Hepatocyte (in vitro differentiated cells): Measurements from ENCODE around the gene UNC45B. TPM values are rescaled to one million over a fixed set of nuclear protein-coding genes. Genes with fewer than 3 reads are reported as not detected.
"Not testable (repeated sequence)": the region's sequence is repeated elsewhere in the genome, so short reads cannot be mapped to it uniquely, and the experiment has no call there.

Experiments
- DNase-seq: peaks from one replicate; pipeline ENCODE4 v3.0.0-alpha.2; 2016; ENCODE audit warnings: low spot score
- H2AFZ ChIP-seq: fragments of 200-600 bp; sonication (generic); 2 replicates; pipeline ENCODE4 v1.6.0; 2016; ENCODE audit warnings: antibody characterized with exemption, mild to moderate bottlenecking
- H3K27ac ChIP-seq: fragments of 200-600 bp; sonication (generic); 2 replicates; pipeline ENCODE4 v1.5.1; 2016; ENCODE audit warnings: mild to moderate bottlenecking
- H3K27me3 ChIP-seq: fragments of 200-600 bp; sonication (generic); 2 replicates; pipeline ENCODE4 v1.6.1; 2016
- H3K36me3 ChIP-seq: fragments of 200-600 bp; sonication (generic); replicated peaks from 2 replicates; pipeline ENCODE4 v1.5.1; 2016; ENCODE audit warnings: low read depth; ENCODE audit not compliant: insufficient read depth
- H3K4me1 ChIP-seq: fragments of 200-600 bp; sonication (generic); 2 replicates; pipeline ENCODE4 v1.5.1; 2016; ENCODE audit warnings: mild to moderate bottlenecking, moderate library complexity; ENCODE audit not compliant: insufficient read depth
- H3K4me2 ChIP-seq: fragments of 200-600 bp; sonication (generic); 2 replicates; pipeline ENCODE4 v1.6.0; 2016
- H3K4me3 ChIP-seq: fragments of 200-600 bp; sonication (generic); 2 replicates; pipeline ENCODE4 v1.5.1; 2016; ENCODE audit warnings: mild to moderate bottlenecking
- H3K79me2 ChIP-seq: fragments of 200-600 bp; sonication (generic); 2 replicates; pipeline ENCODE4 v1.6.0; 2017; ENCODE audit warnings: mild to moderate bottlenecking
- H3K9me2 ChIP-seq: fragments of 200-600 bp; sonication (generic); replicated peaks from 2 replicates; pipeline ENCODE4 v1.6.0; 2017; ENCODE audit warnings: mild to moderate bottlenecking; ENCODE audit not compliant: insufficient read depth
- H3K9me3 ChIP-seq: fragments of 200-600 bp; sonication (generic); 2 replicates; pipeline ENCODE4 v1.5.1; 2016; ENCODE audit warnings: low read depth, mild to moderate bottlenecking
- H4K20me1 ChIP-seq: fragments of 200-600 bp; sonication (generic); 2 replicates; pipeline ENCODE4 v1.6.0; 2016; ENCODE audit warnings: mild to moderate bottlenecking; ENCODE audit not compliant: insufficient read depth, poor library complexity, severe bottlenecking
- CTCF ChIP-seq: fragments of 200-600 bp; sonication (generic); IDR thresholded peaks from 2 replicates; pipeline ENCODE4 v1.5.1; 2016; ENCODE audit warnings: antibody characterized with exemption, mild to moderate bottlenecking; ENCODE audit not compliant: poor library complexity
- EZH2 ChIP-seq: fragments of 200-600 bp; sonication (generic); IDR thresholded peaks from 2 replicates; pipeline ENCODE4 v1.6.1; 2016; ENCODE audit warnings: antibody characterized with exemption, mild to moderate bottlenecking, borderline replicate concordance
- EZH2phosphoT487 ChIP-seq: fragments of 200-600 bp; sonication (generic); IDR thresholded peaks from one replicate; pipeline ENCODE4 v1.6.1; 2018; ENCODE audit warnings: antibody characterized with exemption, mild to moderate bottlenecking, low read depth, moderate library complexity; ENCODE audit not compliant: unreplicated experiment, severe bottlenecking
- whole genome bisulfite sequencing: methylation state at CpG from one replicate; pipeline ENCODE4 v1.1.6; 2016; ENCODE audit warnings: low lambda C conversion rate; ENCODE audit errors: missing lambda C conversion rate; 5-methylcytosine and 5-hydroxymethylcytosine counted together
- polyA plus RNA-seq: library from polyadenylated mRNA; unstranded; fragments of >200 nt; fragmentation: Nextera tagmentation; extraction: Ambion mirVana; gene quantifications from 2 replicates; pipeline ENCODE4 v1.2.1, GENCODE V29; 2016
- total RNA-seq: library from RNA; depleted of rRNA; stranded (reverse); fragments of >200 nt; gene quantifications from 2 replicates; pipeline ENCODE4 v1.2.3, GENCODE V29; 2014

The UNC45B gene
- total and polyA plus RNA-seq, 2 experiments from 2014 or later = not detected

GRCh38 chr17:35192708-35193107 lies 45.1 kb downstream of the UNC45B start:
- no peaks in the 10 kb centered on the region for H4K20me1 ChIP-seq
- no peak for DNase-seq
- no peaks in the 10 kb centered on the region for H3K9me3 ChIP-seq
- H3K27me3 ChIP-seq = no peaks in the 10 kb centered on the region
- no peak overlapping the region for H3K4me2 ChIP-seq
- H3K79me2 ChIP-seq = no peaks in the 10 kb centered on the region
- 84% methylated on average over 7 of the region's 8 CpGs for WGBS
- H3K4me1 ChIP-seq = no peaks in the 10 kb centered on the region
- no peaks in the 10 kb centered on the region for H3K36me3 ChIP-seq
- H3K27ac ChIP-seq = no peak overlapping the region
- H2AFZ ChIP-seq = no peak overlapping the region
- H3K4me3 ChIP-seq = no peak overlapping the region
- H3K9me2 ChIP-seq = no peaks in the 10 kb centered on the region
- no peak for TF ChIP-seq EZH2phosphoT487
- no peak for TF ChIP-seq EZH2
- no peak for TF ChIP-seq CTCF

GRCh38 chr17:35194001-35194400 lies 46.4 kb downstream of the UNC45B start, which contains the start of gene SLC35G3:
Gene SLC35G3 (minus strand): TSS chr17:35194393. CDS start chr17:35194307, 86 bp downstream.
- not testable (repeated sequence) for H4K20me1 ChIP-seq, H2AFZ ChIP-seq, H3K9me2 ChIP-seq, H3K4me2 ChIP-seq, H3K9me3 ChIP-seq, H3K4me3 ChIP-seq, H3K27ac ChIP-seq, H3K36me3 ChIP-seq, H3K4me1 ChIP-seq, H3K27me3 ChIP-seq, DNase-seq, H3K79me2 ChIP-seq
- 91% methylated on average over 12 of the region's 12 CpGs for WGBS

- DNase-seq, H2AFZ ChIP-seq, H3K79me2 ChIP-seq, H3K27me3 ChIP-seq, H3K27ac ChIP-seq, H3K4me2 ChIP-seq, H3K36me3 ChIP-seq, H3K4me1 ChIP-seq, H3K4me3 ChIP-seq, H4K20me1 ChIP-seq, H3K9me3 ChIP-seq, H3K9me2 ChIP-seq: not testable (repeated sequence)
- 94% methylated on average over 6 of the region's 31 CpGs for WGBS
Observed at GRCh38 chr17:35195062-35195461, 47.4 kb downstream of the UNC45B start.

- H3K79me2 ChIP-seq, H3K36me3 ChIP-seq, H3K4me1 ChIP-seq, H2AFZ ChIP-seq, H3K27me3 ChIP-seq, DNase-seq, H3K4me2 ChIP-seq, H3K27ac ChIP-seq, H3K9me2 ChIP-seq, H3K9me3 ChIP-seq, H4K20me1 ChIP-seq, H3K4me3 ChIP-seq: not testable (repeated sequence)
- 72% methylated on average over 2 of the region's 2 CpGs for WGBS
Observed at GRCh38 chr17:35202582-35202981, 55.0 kb downstream of the UNC45B start.

GRCh38 chr17:35210741-35211140 lies 63.1 kb downstream of the UNC45B start:
- Histone ChIP-seq H3K27me3 (peaks cover 12% of the 10 kb centered on the region), H3K4me1 (no peaks in the 10 kb centered on the region), H3K9me3 (no peaks in the 10 kb centered on the region), H3K79me2 (no peaks in the 10 kb centered on the region), H3K36me3 (no peaks in the 10 kb centered on the region), H3K27ac (no peak overlapping the region), H3K9me2 (no peaks in the 10 kb centered on the region), H2AFZ (no peak overlapping the region), H4K20me1 (no peaks in the 10 kb centered on the region), H3K4me3 (no peak overlapping the region), H3K4me2 (no peak overlapping the region)
- TF ChIP-seq CTCF (no peak), EZH2phosphoT487 (no peak), EZH2 (no peak)
- no peak for DNase-seq
- 88% methylated on average over 7 of the region's 7 CpGs for WGBS
